K562 (cell line): ENCODE data around the gene CSNK1D. TPM values are rescaled to one million over a fixed set of nuclear protein-coding genes. Genes with fewer than 3 reads are reported as not detected.

Experiments
- ATAC-seq: fragments of 200-7000 bp; cut with Tn5 transposase; 3 replicates; pipeline ENCODE4 v1.9.1; 2020; ENCODE audit warnings: moderate library complexity
- BruUV-seq: library from RNA; stranded (reverse); fragments of 400-500 nt; replicated peaks from 2 replicates; lab custom pipeline; 2021; lab: Mats Ljungman, UMichigan
- CTCF ChIA-PET: fragments of 300-600 bp; formaldehyde crosslinking; extraction: SDS; loops from one replicate; lab custom pipeline; 2021; ENCODE audit warnings: low intra/inter-chr PET ratio; lab: Yijun Ruan, JAX
- POLR2A ChIA-PET: fragments of 300-600, 350-650 bp; sonication (Branson Sonifier 250); formaldehyde crosslinking; extraction: SDS; loops from one replicate; lab custom pipeline; 2021; ENCODE audit warnings: antibody characterized with exemption, inconsistent platforms; lab: Yijun Ruan, JAX
- DNase-seq, 4 experiments: peaks; one replicate each; pipeline versions ENCODE4 v3.0.0 to v3.0.0-alpha.2; 2011 to 2018; ENCODE audit warnings: low spot score in 3 of 4, mixed read lengths in 3 of 4; ENCODE audit errors: extremely low read depth in 1 of 4
- FAIRE-seq: peaks from 2 replicates; lab custom pipeline; 2011; peaks lifted over from hg19 to GRCh38; lab: Jason Lieb, UNC
- H2AFZ ChIP-seq: 2 replicates; pipeline ENCODE4 v1.6.0; 2011; ENCODE audit warnings: low read depth, low read length, control low read depth, inconsistent platforms
- H3K27ac ChIP-seq: fragments of 200-600 bp; 3 replicates; pipeline ENCODE4 v1.8.0; 2011; ENCODE audit warnings: low read depth, mild to moderate bottlenecking, control low read depth, inconsistent platforms, low read length, moderate library complexity, mixed read lengths; ENCODE audit errors: extremely low read depth
- H3K27me3 ChIP-seq, 2 experiments: fragments of 300-600 bp in 1 of 2; 2 replicates in 1 of 2; 3 replicates in 1 of 2; pipeline versions ENCODE4 v1.6.0 to v1.8.0; 2011; ENCODE audit warnings: inconsistent platforms in 2 of 2, low read length in 2 of 2, mild to moderate bottlenecking in 1 of 2, mixed read lengths in 1 of 2, moderate library complexity in 1 of 2; ENCODE audit not compliant: control insufficient read depth in 2 of 2, insufficient read depth in 2 of 2
- H3K36me3 ChIP-seq: fragments of 300-600 bp; 3 replicates; pipeline ENCODE4 v1.8.0; 2011; ENCODE audit warnings: mild to moderate bottlenecking, low read length, inconsistent platforms; ENCODE audit not compliant: control insufficient read depth, insufficient read depth
- H3K4me1 ChIP-seq, 2 experiments: fragments of 200-600 bp in 1 of 2; replicated peaks in 1 of 2; 2 replicates in 1 of 2; 3 replicates in 1 of 2; pipeline versions ENCODE4 v1.5.1 to v1.8.0; 2011; ENCODE audit warnings: inconsistent platforms in 2 of 2, low read length in 2 of 2, mild to moderate bottlenecking in 1 of 2, mixed read lengths in 1 of 2, moderate library complexity in 1 of 2; ENCODE audit not compliant: control insufficient read depth in 2 of 2, insufficient read depth in 2 of 2
- H3K4me2 ChIP-seq: 2 replicates; pipeline ENCODE4 v1.6.1; 2011; ENCODE audit warnings: low read length, control low read depth, inconsistent platforms, mixed read lengths; ENCODE audit not compliant: insufficient read depth
- H3K4me3 ChIP-seq: fragments of 200-600 bp; sonication (generic), shearing (Covaris generic); 2 replicates; pipeline ENCODE4 v1.5.1; 2016; ENCODE audit warnings: control low read depth, inconsistent platforms
- H3K79me2 ChIP-seq: fragments of 200-600 bp; 3 replicates; pipeline ENCODE4 v1.8.0; 2011; ENCODE audit warnings: low read length, inconsistent platforms; ENCODE audit not compliant: control insufficient read depth, insufficient read depth
- H3K9ac ChIP-seq, 2 experiments: 2 replicates each; pipeline versions ENCODE4 v1.6.0 to v1.6.1; 2011; ENCODE audit warnings: low read depth in 2 of 2, low read length in 2 of 2, control low read depth in 1 of 2, inconsistent platforms in 1 of 2, mild to moderate bottlenecking in 1 of 2, mixed read lengths in 1 of 2; ENCODE audit not compliant: insufficient read depth in 1 of 2
- H3K9me1 ChIP-seq: one replicate; pipeline ENCODE4 v1.6.0; 2011; ENCODE audit warnings: inconsistent platforms, mild to moderate bottlenecking, low read length, moderate library complexity; ENCODE audit not compliant: control insufficient read depth, insufficient read depth
- H3K9me3 ChIP-seq: replicated peaks from 2 replicates; pipeline ENCODE4 v1.5.1; 2011; ENCODE audit warnings: low read depth, low read length, inconsistent platforms; ENCODE audit not compliant: control insufficient read depth, insufficient read depth
- H4K20me1 ChIP-seq: replicated peaks from 2 replicates; pipeline ENCODE4 v1.6.1; 2011; ENCODE audit warnings: low read length, inconsistent platforms, mixed read lengths; ENCODE audit not compliant: control insufficient read depth, insufficient read depth
- FOXP1 ChIP-seq: sonication (generic); formaldehyde crosslinking; IDR thresholded peaks from 2 replicates; pipeline ENCODE4 v1.8.0; 2022; ENCODE audit warnings: mild to moderate bottlenecking, missing genetic modification reagents
- HNRNPUL1 ChIP-seq: fragments of 200-400 bp; formaldehyde crosslinking; IDR thresholded peaks from 2 replicates; pipeline ENCODE4 v1.6.1; 2017; ENCODE audit warnings: low read length
- PCBP1 ChIP-seq: fragments of 200-400 bp; formaldehyde crosslinking; IDR thresholded peaks from 2 replicates; pipeline ENCODE4 v1.6.1; 2018; ENCODE audit warnings: mild to moderate bottlenecking, low read depth, low read length; ENCODE audit not compliant: poor library complexity, severe bottlenecking
- SIN3B ChIP-seq: fragments of 450-650 bp; IDR thresholded peaks from 2 replicates; pipeline ENCODE4 v1.6.1; 2017; ENCODE audit warnings: low read depth, mild to moderate bottlenecking, moderate library complexity
- ZBTB7A ChIP-seq: IDR thresholded peaks from 2 replicates; pipeline ENCODE4 v1.6.1; 2011; ENCODE audit warnings: low read depth, mild to moderate bottlenecking, low read length, moderate library complexity, borderline replicate concordance; ENCODE audit not compliant: control insufficient read depth
- ZBTB8A ChIP-seq: fragments of 450-650 bp; IDR thresholded peaks from 2 replicates; pipeline ENCODE4 v1.6.1; 2018; ENCODE audit warnings: mild to moderate bottlenecking, moderate library complexity; ENCODE audit not compliant: partially characterized antibody
- WGBS: fragments of 100-300 bp; shearing (Covaris generic); methylation state at CpG from one replicate; pipeline ENCODE4 v1.1.6; 2016; ENCODE audit warnings: low coverage, mixed read lengths; ENCODE audit not compliant: insufficient coverage; ENCODE audit errors: missing lambda C conversion rate; 5-methylcytosine and 5-hydroxymethylcytosine counted together
- in situ Hi-C: fragments of 300-500 bp; cut with MboI; formaldehyde crosslinking; loops from 4 replicates; pipeline ENCODE4 v1.15.0; 2018; ENCODE audit warnings: inconsistent platforms, mixed read lengths
- intact Hi-C: fragments of 100-400 bp; cut with micrococcal nuclease; formaldehyde crosslinking; loops from 2 replicates; pipeline ENCODE4 v1.14.2; 2022
- polyA plus RNA-seq, 8 experiments: library from polyadenylated mRNA; depleted of rRNA in 4 of 8; stranded (reverse) in 5 of 8; unstranded in 3 of 8; fragments of >200 nt; fragmentation: Nextera tagmentation in 2 of 8; fragmentation: Illumina TruSeq in 1 of 8; extraction: Ambion mirVana in 2 of 8; extraction: Trizol in 1 of 8; gene quantifications; 2 replicates each; pipeline versions ENCODE4 v1.2.1 to v1.2.3, GENCODE V29; 2011 to 2014; ENCODE audit warnings: inconsistent platforms in 1 of 8, missing spikeins in 1 of 8
- total RNA-seq, 7 experiments: library from RNA; depleted of rRNA in 6 of 7; stranded (reverse); fragments of >200 nt in 6 of 7; fragmentation: Illumina TruSeq in 2 of 7; extraction: Trizol in 2 of 7; gene quantifications; 2 replicates each; pipeline versions ENCODE4 v1.2.1 to v1.2.3, GENCODE V29; 2011 to 2021; ENCODE audit warnings: low replicate concordance in 1 of 7
- TF ChIP-seq, protein P1 (sequence below): fragments of 450-650 bp; IDR thresholded peaks from 2 replicates; pipeline ENCODE4 v1.6.1; 2018; ENCODE audit not compliant: partially characterized antibody
- TF ChIP-seq, protein P2 (sequence below): fragments of 250-450 bp; sonication (Bioruptor Pico); IDR thresholded peaks from 2 replicates; pipeline ENCODE4 v1.4.0; 2020; ENCODE audit warnings: mild to moderate bottlenecking

The CSNK1D gene
- total and polyA plus RNA-seq, 9 of the 15 experiments (the other 6 are each of a cell fraction or from before 2014, with no cell fraction given): 6.5 to 133 (median 41.3) TPM

DNA sequence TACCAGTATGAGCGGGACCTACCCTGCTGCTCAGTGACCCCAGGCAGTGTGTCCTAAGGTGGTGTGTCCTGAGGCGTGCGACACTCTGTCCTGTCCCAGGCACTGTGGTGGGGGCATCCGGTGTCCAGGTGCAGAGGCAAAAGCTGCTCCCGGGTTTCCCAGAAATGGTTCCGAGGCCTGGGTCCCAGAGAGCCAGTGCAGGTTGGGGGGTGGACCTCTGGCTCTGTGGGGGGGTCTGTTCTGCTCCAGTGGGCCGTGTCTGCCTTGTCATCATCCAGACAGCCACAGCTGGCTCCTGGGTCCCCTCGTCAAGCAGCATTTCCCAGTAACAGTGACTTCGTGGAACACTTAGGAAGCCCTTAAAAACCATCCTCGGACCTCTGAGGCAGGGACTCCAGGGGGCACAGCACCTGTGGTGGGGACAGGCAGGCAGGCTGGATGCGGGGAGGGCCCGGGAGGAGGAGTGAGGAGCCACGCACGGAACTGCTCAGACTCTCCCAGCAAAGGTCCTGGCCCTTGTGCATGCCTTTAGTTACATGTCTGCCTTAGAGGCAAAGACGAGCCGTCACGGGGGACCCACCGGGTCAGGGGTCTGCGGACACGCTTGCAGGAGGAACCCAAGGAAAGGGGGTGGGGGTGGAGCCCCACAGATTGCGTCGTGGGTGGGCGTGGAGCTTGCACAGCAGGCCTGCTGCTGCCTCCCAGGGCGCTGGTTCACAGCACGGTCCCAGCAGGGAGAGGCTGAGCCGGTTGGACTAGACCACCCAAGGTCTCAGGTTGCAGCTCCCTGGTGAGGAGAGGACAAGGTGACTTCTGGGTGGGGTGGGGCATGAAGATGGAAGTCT, 39.1 kb downstream of the CSNK1D start:
- Histone ChIP-seq H3K4me1 (peaks cover 46 to 97% of the 10 kb centered on the region in 2 experiments), H3K27me3 (no peaks in the 10 kb centered on the region), H3K9me1 (no peaks in the 10 kb centered on the region), H3K4me3 (no peak overlapping the region), H4K20me1 (no peaks in the 10 kb centered on the region), H3K36me3 (peaks cover under 1% of the 10 kb centered on the region; the same call in 1 of the 3 replicates), H3K4me2 (peak overlapping the region; percentile 49), H3K27ac (peak overlapping the region; percentile 23; the same call in 1 of the 3 replicates), H2AFZ (peak overlapping the region; percentile 38; the same call in 1 of the 2 replicates), H3K79me2 (peaks cover 6% of the 10 kb centered on the region; the same call in 1 of the 3 replicates), H3K9ac (peak overlapping the region; percentile 5 to 90; a peak in 3 of 4 replicates), H3K9me3 (no peaks in the 10 kb centered on the region)
- FAIRE-seq (peak; percentile 78), ATAC-seq (no peak), DNase-seq (peak in 1 of 4 experiments; percentile 42)
- no TSS peak for BruUV-seq
- TF ChIP-seq PCBP1: peak; percentile 48
- TF ChIP-seq HNRNPUL1: no peak
- TF ChIP-seq ZBTB8A: no peak
- TF ChIP-seq, protein P1, sequence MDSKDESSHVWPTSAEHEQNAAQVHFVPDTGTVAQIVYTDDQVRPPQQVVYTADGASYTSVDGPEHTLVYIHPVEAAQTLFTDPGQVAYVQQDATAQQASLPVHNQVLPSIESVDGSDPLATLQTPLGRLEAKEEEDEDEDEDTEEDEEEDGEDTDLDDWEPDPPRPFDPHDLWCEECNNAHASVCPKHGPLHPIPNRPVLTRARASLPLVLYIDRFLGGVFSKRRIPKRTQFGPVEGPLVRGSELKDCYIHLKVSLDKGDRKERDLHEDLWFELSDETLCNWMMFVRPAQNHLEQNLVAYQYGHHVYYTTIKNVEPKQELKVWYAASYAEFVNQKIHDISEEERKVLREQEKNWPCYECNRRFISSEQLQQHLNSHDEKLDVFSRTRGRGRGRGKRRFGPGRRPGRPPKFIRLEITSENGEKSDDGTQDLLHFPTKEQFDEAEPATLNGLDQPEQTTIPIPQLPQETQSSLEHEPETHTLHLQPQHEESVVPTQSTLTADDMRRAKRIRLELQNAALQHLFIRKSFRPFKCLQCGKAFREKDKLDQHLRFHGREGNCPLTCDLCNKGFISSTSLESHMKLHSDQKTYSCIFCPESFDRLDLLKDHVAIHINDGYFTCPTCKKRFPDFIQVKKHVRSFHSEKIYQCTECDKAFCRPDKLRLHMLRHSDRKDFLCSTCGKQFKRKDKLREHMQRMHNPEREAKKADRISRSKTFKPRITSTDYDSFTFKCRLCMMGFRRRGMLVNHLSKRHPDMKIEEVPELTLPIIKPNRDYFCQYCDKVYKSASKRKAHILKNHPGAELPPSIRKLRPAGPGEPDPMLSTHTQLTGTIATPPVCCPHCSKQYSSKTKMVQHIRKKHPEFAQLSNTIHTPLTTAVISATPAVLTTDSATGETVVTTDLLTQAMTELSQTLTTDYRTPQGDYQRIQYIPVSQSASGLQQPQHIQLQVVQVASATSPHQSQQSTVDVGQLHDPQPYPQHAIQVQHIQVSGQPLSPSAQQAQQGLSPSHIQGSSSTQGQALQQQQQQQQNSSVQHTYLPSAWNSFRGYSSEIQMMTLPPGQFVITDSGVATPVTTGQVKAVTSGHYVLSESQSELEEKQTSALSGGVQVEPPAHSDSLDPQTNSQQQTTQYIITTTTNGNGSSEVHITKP: peak; percentile 60
- peak; percentile 42; the same call in 1 of the 2 replicates for TF ChIP-seq ZBTB7A
- TF ChIP-seq FOXP1: no peak
- no peak for TF ChIP-seq SIN3B
- TF ChIP-seq, protein P2, sequence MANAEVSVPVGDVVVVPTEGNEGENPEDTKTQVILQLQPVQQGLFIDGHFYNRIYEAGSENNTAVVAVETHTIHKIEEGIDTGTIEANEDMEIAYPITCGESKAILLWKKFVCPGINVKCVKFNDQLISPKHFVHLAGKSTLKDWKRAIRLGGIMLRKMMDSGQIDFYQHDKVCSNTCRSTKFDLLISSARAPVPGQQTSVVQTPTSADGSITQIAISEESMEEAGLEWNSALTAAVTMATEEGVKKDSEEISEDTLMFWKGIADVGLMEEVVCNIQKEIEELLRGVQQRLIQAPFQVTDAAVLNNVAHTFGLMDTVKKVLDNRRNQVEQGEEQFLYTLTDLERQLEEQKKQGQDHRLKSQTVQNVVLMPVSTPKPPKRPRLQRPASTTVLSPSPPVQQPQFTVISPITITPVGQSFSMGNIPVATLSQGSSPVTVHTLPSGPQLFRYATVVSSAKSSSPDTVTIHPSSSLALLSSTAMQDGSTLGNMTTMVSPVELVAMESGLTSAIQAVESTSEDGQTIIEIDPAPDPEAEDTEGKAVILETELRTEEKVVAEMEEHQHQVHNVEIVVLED: no peak
- 41% methylated on average over 20 of the region's 26 CpGs for WGBS
- CTCF ChIA-PET: interaction anchor here (0.8 kb wide), 1 partner anchor 87 kb away, joined by 3 read pairs; no protein-coding TSS in a partner anchor
- in situ Hi-C loops: no loop called here
- intact Hi-C loops: loop anchor here (5.0 kb wide), 1 partner anchor 103 kb away; no protein-coding TSS in a partner anchor
- POLR2A ChIA-PET: interaction anchor here (0.5 to 1.2 kb wide), 5 partner anchors 8 to 112 kb away, joined by 3 to 4 read pairs (median 4); no protein-coding TSS in a partner anchor
